Vagina (tissue), 2 donors: ENCODE measurements around the gene B3GALT4. TPM values are rescaled to one million over a fixed set of nuclear protein-coding genes. Genes with fewer than 3 reads are reported as not detected.

ENCODE experiments used
- DNase-seq, 2 donors: peaks; one replicate each; pipeline ENCODE4 v3.0.0-alpha.2; 2017; ENCODE audit errors: extremely low spot score in 2 of 2
- H3K27ac ChIP-seq: fragments of 200-600 bp; sonication (generic); one replicate; pipeline ENCODE4 v1.5.1; 2019
- H3K27me3 ChIP-seq: fragments of 200-600 bp; sonication (generic); one replicate; pipeline ENCODE4 v1.5.1; 2019
- H3K36me3 ChIP-seq, 2 donors: fragments of 200-600 bp; sonication (generic); one replicate each; pipeline ENCODE4 v1.5.1; 2017 to 2019
- H3K4me1 ChIP-seq: fragments of 200-600 bp; sonication (generic); one replicate; pipeline ENCODE4 v1.5.1; 2019
- H3K4me3 ChIP-seq, 2 donors: fragments of 200-600 bp; sonication (generic); 1 replicate in 1 of 2; 2 replicates in 1 of 2; pipeline ENCODE4 v1.5.1; 2016 to 2019
- H3K9me3 ChIP-seq: fragments of 200-600 bp; sonication (generic); one replicate; pipeline ENCODE4 v1.5.1; 2019
- CTCF ChIP-seq, 3 experiments: fragments of 450-650 bp in 2 of 3; fragments of 200-600 bp in 1 of 3; sonication (generic) in 1 of 3; IDR thresholded peaks; one replicate each; pipeline ENCODE4 v1.5.1; 2017 to 2019; ENCODE audit warnings: antibody characterized with exemption in 3 of 3, mild to moderate bottlenecking in 2 of 3, moderate library complexity in 2 of 3
- POLR2A ChIP-seq, 2 donors: fragments of 450-650 bp; IDR thresholded peaks; one replicate each; pipeline ENCODE4 v1.6.1; 2017; ENCODE audit warnings: antibody characterized with exemption in 2 of 2, mild to moderate bottlenecking in 2 of 2, moderate library complexity in 2 of 2
- POLR2AphosphoS5 ChIP-seq, 2 donors: sonication (generic); formaldehyde crosslinking; IDR thresholded peaks; one replicate each; pipeline ENCODE4 v1.9.0; 2017; ENCODE audit warnings: antibody characterized with exemption in 2 of 2, mild to moderate bottlenecking in 2 of 2, low read depth in 1 of 2; ENCODE audit not compliant: insufficient read depth in 1 of 2
- intact Hi-C: fragments of 100-400 bp; cut with DNase I; formaldehyde crosslinking; loops from one replicate; pipeline ENCODE4 v1.15.1; 2023
- total RNA-seq: library from RNA; depleted of rRNA; stranded (reverse); fragments of >200 nt; gene quantifications from one replicate; pipeline ENCODE4 v1.2.3, GENCODE V29; 2016

Gene B3GALT4
- total RNA-seq, 1 donor from 2014 or later, result 14.0 TPM

GRCh38 chr6:33314943-33315792 is 38.2 kb downstream of the B3GALT4 start:
- intact Hi-C loops, result loop anchor here (5.0 kb wide), 1 partner anchor 102 kb away; the partner anchor contains the start of gene CUTA
- H3K36me3 ChIP-seq, result peaks cover 0 to 16% of the 10 kb centered on the region in 2 donors
- peak in 1 of 2 donors; percentile 90 for DNase-seq
- no peaks in the 10 kb centered on the region for H3K9me3 ChIP-seq
- H3K27ac ChIP-seq, result peak overlapping the region; percentile 99
- H3K4me3 ChIP-seq, result peak overlapping the region; percentile 73 to 93
- no peaks in the 10 kb centered on the region for H3K27me3 ChIP-seq
- TF ChIP-seq POLR2AphosphoS5 (IDR thresholded peaks at IDR 0.05; ENCODE audit: insufficient read depth in 1 of 2, low read depth in 1 of 2) (peak in 1 of 2 donors; percentile 71), POLR2A (IDR thresholded peaks at IDR 0.05) (no peak)
- H3K4me1 ChIP-seq, result peaks cover 69% of the 10 kb centered on the region

DNA sequence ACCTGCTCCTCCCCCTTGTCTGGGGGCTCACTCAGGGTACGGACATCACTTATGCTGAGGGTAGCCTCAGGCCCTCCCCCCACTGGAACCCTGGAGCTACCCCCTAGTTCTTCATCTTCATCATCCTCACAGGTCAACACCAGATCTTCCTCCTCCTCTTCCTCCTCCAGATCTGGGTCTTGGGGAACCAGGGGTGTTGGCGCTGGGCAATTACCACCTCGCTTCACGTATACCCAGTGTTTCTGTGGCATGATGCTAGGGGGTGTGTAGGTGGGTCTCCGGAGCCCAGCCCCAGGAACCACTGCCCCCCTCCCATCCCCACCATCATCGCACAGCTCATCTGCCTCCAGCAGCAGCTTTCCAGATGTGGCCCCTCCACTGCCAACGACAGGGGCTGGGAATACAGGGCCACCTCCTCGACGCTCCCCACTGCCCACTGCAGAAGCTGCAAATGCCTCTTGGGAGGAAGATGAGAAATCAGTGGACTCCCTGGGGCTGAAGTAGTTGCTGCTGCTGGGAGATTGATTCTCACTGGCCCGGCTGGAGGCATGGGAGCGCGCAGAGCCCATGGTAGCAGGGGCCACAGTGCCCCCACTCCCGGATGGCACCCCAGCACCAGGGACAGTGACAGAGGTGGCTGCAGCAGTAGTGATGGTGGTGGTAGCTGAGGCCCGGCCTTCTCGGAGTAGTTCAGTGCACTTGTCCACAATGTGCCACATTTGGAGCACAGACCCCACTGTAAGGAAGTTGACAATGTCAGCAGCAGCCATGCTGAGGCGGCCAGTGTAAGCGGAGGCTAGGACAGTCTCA is 39.1 kb downstream of the B3GALT4 start:
- no peaks in the 10 kb centered on the region for H3K9me3 ChIP-seq
- intact Hi-C loops, result loop anchor here (5.0 kb wide), 1 partner anchor 101 kb away; the partner anchor contains the start of gene CUTA
- H3K27me3 ChIP-seq, result no peaks in the 10 kb centered on the region
- peak overlapping the region; percentile 99 for H3K27ac ChIP-seq
- TF ChIP-seq POLR2A (IDR thresholded peaks at IDR 0.05), result no peak
- TF ChIP-seq CTCF (IDR thresholded peaks at IDR 0.05), result no peak
- no peak for TF ChIP-seq POLR2AphosphoS5 (IDR thresholded peaks at IDR 0.05; ENCODE audit: insufficient read depth in 1 of 2, low read depth in 1 of 2)
- DNase-seq, result peak in 1 of 2 donors; percentile 86
- peaks cover 0 to 24% of the 10 kb centered on the region in 2 donors for H3K36me3 ChIP-seq
- no peak overlapping the region for H3K4me3 ChIP-seq
- peaks cover 74% of the 10 kb centered on the region for H3K4me1 ChIP-seq

- Histone ChIP-seq H3K27ac (peak overlapping the region; percentile 87), H3K27me3 (no peaks in the 10 kb centered on the region), H3K9me3 (no peaks in the 10 kb centered on the region), H3K36me3 (peaks cover 0 to 25% of the 10 kb centered on the region in 2 donors), H3K4me1 (peaks cover 74% of the 10 kb centered on the region), H3K4me3 (peak overlapping the region; percentile 46 to 49)
- TF ChIP-seq CTCF (IDR thresholded peaks at IDR 0.05) (no peak), POLR2AphosphoS5 (IDR thresholded peaks at IDR 0.05; ENCODE audit: insufficient read depth in 1 of 2, low read depth in 1 of 2) (no peak), POLR2A (IDR thresholded peaks at IDR 0.05) (no peak)
- DNase-seq, result peak in 1 of 2 donors; percentile 86
- intact Hi-C loops, result loop anchor here (5.0 kb wide), 1 partner anchor 100 kb away; the partner anchor contains the start of gene CUTA
These were observed 39.9 kb downstream of the B3GALT4 start for GRCh38 chr6:33316603-33317418.

GRCh38 chr6:33317419-33317668 is 40.4 kb downstream of the B3GALT4 start:
- Histone ChIP-seq H3K4me3 (peak overlapping the region; percentile 46 to 49), H3K36me3 (peaks cover 0 to 25% of the 10 kb centered on the region in 2 donors), H3K27me3 (no peaks in the 10 kb centered on the region), H3K4me1 (peaks cover 74% of the 10 kb centered on the region), H3K9me3 (no peaks in the 10 kb centered on the region), H3K27ac (peak overlapping the region; percentile 87)
- TF ChIP-seq POLR2A (IDR thresholded peaks at IDR 0.05) (no peak), POLR2AphosphoS5 (IDR thresholded peaks at IDR 0.05; ENCODE audit: insufficient read depth in 1 of 2, low read depth in 1 of 2) (no peak), CTCF (IDR thresholded peaks at IDR 0.05) (no peak)
- intact Hi-C loops, result loop anchor here (5.0 kb wide), 1 partner anchor 100 kb away; the partner anchor contains the start of gene CUTA
- no peak for DNase-seq
